IPS-18a (cell line): ENCODE data around the gene HSPA14.

ENCODE experiments used
- H3K27ac ChIP-seq: one replicate; pipeline ENCODE4 v1.5.1; 2013; ENCODE audit warnings: low read length
- H3K27me3 ChIP-seq: one replicate; pipeline ENCODE4 v1.6.1; 2013; ENCODE audit warnings: mild to moderate bottlenecking, low read length; ENCODE audit not compliant: control insufficient read depth, insufficient read depth
- H3K36me3 ChIP-seq: one replicate; pipeline ENCODE4 v1.6.1; 2013; ENCODE audit warnings: low read depth, low read length; ENCODE audit not compliant: control insufficient read depth
- H3K4me1 ChIP-seq: one replicate; pipeline ENCODE4 v1.6.1; 2013; ENCODE audit warnings: low read depth, low read length; ENCODE audit not compliant: control insufficient read depth
- H3K4me3 ChIP-seq: one replicate; pipeline ENCODE4 v1.5.1; 2013; ENCODE audit warnings: low read length
- H3K9ac ChIP-seq: one replicate; pipeline ENCODE4 v1.6.1; 2013; ENCODE audit warnings: mild to moderate bottlenecking, low read length, moderate library complexity
- H3K9me3 ChIP-seq: one replicate; pipeline ENCODE4 v1.6.1; 2013; ENCODE audit warnings: low read depth, low read length; ENCODE audit not compliant: control insufficient read depth

HSPA14 gene

GRCh38 chr10:14820010-14820774, 17.9 kb upstream of the HSPA14 start:
- peaks cover 9% of the 10 kb centered on the region for H3K4me1 ChIP-seq
- H3K27ac ChIP-seq = no peak overlapping the region
- H3K27me3 ChIP-seq = no peaks in the 10 kb centered on the region
- H3K4me3 ChIP-seq = no peak overlapping the region
- no peak overlapping the region for H3K9ac ChIP-seq
- no peaks in the 10 kb centered on the region for H3K9me3 ChIP-seq
- no peaks in the 10 kb centered on the region for H3K36me3 ChIP-seq

GRCh38 chr10:14820775-14821154, 17.3 kb upstream of the HSPA14 start:
- H3K4me1 ChIP-seq = peaks cover 9% of the 10 kb centered on the region
- no peaks in the 10 kb centered on the region for H3K27me3 ChIP-seq
- H3K36me3 ChIP-seq = no peaks in the 10 kb centered on the region
- H3K9me3 ChIP-seq = no peaks in the 10 kb centered on the region
- H3K9ac ChIP-seq = no peak overlapping the region
- no peak overlapping the region for H3K4me3 ChIP-seq
- no peak overlapping the region for H3K27ac ChIP-seq

- H3K4me3 ChIP-seq = no peak overlapping the region
These were observed 16.3 kb upstream of the HSPA14 start for GRCh38 chr10:14821635-14822375.

GRCh38 chr10:14822879-14823755, 15.0 kb upstream of the HSPA14 start:
- H3K4me3 ChIP-seq = no peak overlapping the region
- no peaks in the 10 kb centered on the region for H3K9me3 ChIP-seq
- no peaks in the 10 kb centered on the region for H3K36me3 ChIP-seq
- no peak overlapping the region for H3K9ac ChIP-seq
- no peaks in the 10 kb centered on the region for H3K27me3 ChIP-seq
- no peak overlapping the region for H3K27ac ChIP-seq
- H3K4me1 ChIP-seq = peaks cover 9% of the 10 kb centered on the region

More at GRCh38 chr10:14821635-14822375, 16.3 kb upstream of the HSPA14 start:
- no peaks in the 10 kb centered on the region for H3K27me3 ChIP-seq
- no peak overlapping the region for H3K9ac ChIP-seq
- no peak overlapping the region for H3K27ac ChIP-seq
- H3K4me1 ChIP-seq = peaks cover 9% of the 10 kb centered on the region
- H3K9me3 ChIP-seq = no peaks in the 10 kb centered on the region
- H3K36me3 ChIP-seq = no peaks in the 10 kb centered on the region

GRCh38 chr10:14823966-14824365, 14.1 kb upstream of the HSPA14 start:
- no peak overlapping the region for H3K27ac ChIP-seq
- no peak overlapping the region for H3K9ac ChIP-seq
- H3K4me3 ChIP-seq = no peak overlapping the region
- H3K9me3 ChIP-seq = no peaks in the 10 kb centered on the region
- H3K4me1 ChIP-seq = peaks cover 9% of the 10 kb centered on the region
- no peaks in the 10 kb centered on the region for H3K36me3 ChIP-seq
- H3K27me3 ChIP-seq = no peaks in the 10 kb centered on the region

- Histone ChIP-seq H3K36me3 (no peaks in the 10 kb centered on the region), H3K27ac (no peak overlapping the region), H3K4me1 (peaks cover 5% of the 10 kb centered on the region), H3K4me3 (no peak overlapping the region), H3K27me3 (no peaks in the 10 kb centered on the region), H3K9me3 (no peaks in the 10 kb centered on the region), H3K9ac (no peak overlapping the region)
These were observed 11.9 kb upstream of the HSPA14 start for GRCh38 chr10:14826076-14826829.

- Histone ChIP-seq H3K4me3 (no peak overlapping the region), H3K4me1 (peaks cover 4% of the 10 kb centered on the region), H3K27ac (no peak overlapping the region)
These were observed 5.0 kb upstream of the HSPA14 start for GRCh38 chr10:14833106-14833505.

GRCh38 chr10:14836208-14836607, 1.9 kb upstream of the HSPA14 start:
- H3K36me3 ChIP-seq = peaks cover 13% of the 10 kb centered on the region
- no peak overlapping the region for H3K9ac ChIP-seq
- H3K27ac ChIP-seq = no peak overlapping the region
- no peak overlapping the region for H3K4me3 ChIP-seq
- H3K4me1 ChIP-seq = peaks cover 8% of the 10 kb centered on the region
- no peaks in the 10 kb centered on the region for H3K9me3 ChIP-seq
- no peaks in the 10 kb centered on the region for H3K27me3 ChIP-seq

More at GRCh38 chr10:14833106-14833505, 5.0 kb upstream of the HSPA14 start:
- no peak overlapping the region for H3K9ac ChIP-seq
- H3K9me3 ChIP-seq = no peaks in the 10 kb centered on the region
- no peaks in the 10 kb centered on the region for H3K36me3 ChIP-seq
- no peaks in the 10 kb centered on the region for H3K27me3 ChIP-seq

GRCh38 chr10:14837003-14837756, 926 bp upstream of the HSPA14 start:
- Histone ChIP-seq H3K27me3 (no peaks in the 10 kb centered on the region), H3K27ac (peak overlapping the region; percentile 79), H3K9me3 (no peaks in the 10 kb centered on the region), H3K36me3 (peaks cover 23% of the 10 kb centered on the region), H3K4me3 (peak overlapping the region; percentile 92), H3K4me1 (peaks cover 8% of the 10 kb centered on the region), H3K9ac (peak overlapping the region; percentile 96)

- peak overlapping the region; percentile 92 for H3K4me3 ChIP-seq
- H3K27ac ChIP-seq = peak overlapping the region; percentile 69
- no peaks in the 10 kb centered on the region for H3K9me3 ChIP-seq
- peaks cover 8% of the 10 kb centered on the region for H3K4me1 ChIP-seq
- peak overlapping the region; percentile 96 for H3K9ac ChIP-seq
- peaks cover 38% of the 10 kb centered on the region for H3K36me3 ChIP-seq
- no peaks in the 10 kb centered on the region for H3K27me3 ChIP-seq
These were observed 637 bp downstream of the HSPA14 start for GRCh38 chr10:14838582-14839304.
